Measurements from ENCODE around the gene PCDHA9.

The PCDHA9 gene

GRCh38 chr5:140877262-140877581 is 29.0 kb downstream of the PCDHA9 start:
- DNase-seq: no peak

GRCh38 chr5:140881889-140882590 is 33.9 kb downstream of the PCDHA9 start, which contains the start of gene PCDHA13:
TSS of gene PCDHA13 (plus strand) at chr5:140882124. CDS start at chr5:140882269, 145 bp downstream.
- no peak for DNase-seq

- DNase-seq: no peak
Measured at GRCh38 chr5:140882591-140882899, 34.4 kb downstream of the PCDHA9 start.

- DNase-seq: no peak
Measured at GRCh38 chr5:140883373-140883772, 35.2 kb downstream of the PCDHA9 start.

GRCh38 chr5:140883927-140884697 is 35.9 kb downstream of the PCDHA9 start:
- no peak for DNase-seq

All from NCI-H524 treated with DMSO at 0.1 percent for 48 hours (cell line).